Upper lobe of left lung (tissue), 6 donors: ENCODE data around the gene CCM2. TPM values are rescaled to one million over a fixed set of nuclear protein-coding genes. Genes with fewer than 3 reads are reported as not detected.

ENCODE experiments used
- ATAC-seq, 2 donors: fragments of 200-7000 bp; cut with Tn5 transposase; one replicate each; pipeline ENCODE4 v1.9.1; 2022; ENCODE audit warnings: mild to moderate bottlenecking in 2 of 2, moderate library complexity in 2 of 2; ENCODE audit not compliant: low FRiP score in 2 of 2
- DNase-seq, 2 donors: peaks; one replicate each; pipeline ENCODE4 v3.0.0-alpha.2; 2019 to 2020
- H3K27ac ChIP-seq, 4 donors: fragments of 200-600 bp; sonication (generic); one replicate each; pipeline ENCODE4 v1.5.1; 2016 to 2019
- H3K27me3 ChIP-seq, 4 donors: fragments of 200-600 bp; sonication (generic); one replicate each; pipeline ENCODE4 v1.5.1; 2017 to 2019
- H3K36me3 ChIP-seq, 4 donors: fragments of 200-600 bp; sonication (generic); one replicate each; pipeline ENCODE4 v1.5.1; 2016 to 2019
- H3K4me1 ChIP-seq, 4 donors: fragments of 200-600 bp; sonication (generic); one replicate each; pipeline ENCODE4 v1.5.1; 2018 to 2019
- H3K4me3 ChIP-seq, 4 donors: fragments of 200-600 bp; sonication (generic); one replicate each; pipeline ENCODE4 v1.5.1; 2017 to 2019; ENCODE audit warnings: mild to moderate bottlenecking in 2 of 4, moderate library complexity in 1 of 4
- H3K9me3 ChIP-seq, 4 donors: fragments of 200-600 bp; sonication (generic); one replicate each; pipeline ENCODE4 v1.5.1; 2018 to 2019
- CTCF ChIP-seq, 6 experiments: fragments of 450-650 bp in 4 of 6; fragments of 200-600 bp in 2 of 6; sonication (generic) in 2 of 6; IDR thresholded peaks; one replicate each; pipeline ENCODE4 v1.5.1; 2016 to 2019; ENCODE audit warnings: antibody characterized with exemption in 6 of 6
- EP300 ChIP-seq, 4 donors: sonication (generic); formaldehyde crosslinking; IDR thresholded peaks; one replicate each; pipeline ENCODE4 v1.5.1; 2017; ENCODE audit warnings: antibody characterized with exemption in 4 of 4, control low read depth in 2 of 4
- POLR2A ChIP-seq, 4 donors: fragments of 450-650 bp; IDR thresholded peaks; one replicate each; pipeline ENCODE4 v1.5.1; 2016 to 2017; ENCODE audit warnings: antibody characterized with exemption in 4 of 4, mild to moderate bottlenecking in 2 of 4
- POLR2AphosphoS5 ChIP-seq, 2 donors: sonication (generic); formaldehyde crosslinking; IDR thresholded peaks; one replicate each; pipeline ENCODE4 v1.5.1; 2017; ENCODE audit warnings: antibody characterized with exemption in 2 of 2
- WGBS, 2 donors: methylation state at CpG; one replicate each; pipeline ENCODE4 v1.1.5; 2017 to 2018; 5-methylcytosine and 5-hydroxymethylcytosine counted together
- total RNA-seq, 6 donors: library from RNA; depleted of rRNA in 4 of 6; stranded (reverse); fragments of >200 nt in 4 of 6; gene quantifications; one replicate each; pipeline versions ENCODE4 v1.1.0 to v1.2.1, GENCODE V29; 2016 to 2021
- donor health status: DM: no; HTN: no; CAD: no; lungs with moderate emphysema.
- donor health status: DM: no; HTN: yes; CAD: no; lungs with severe emphysema.

Gene CCM2
- total RNA-seq, 6 donors from 2014 or later: 30.9 to 63.9 (median 46.8) TPM

- 88 to 96% methylated on average over 11 to 19 of the region's 24 CpGs for WGBS, 2 donors
- DNase-seq: no peak
- H3K9me3 ChIP-seq: no peaks in the 10 kb centered on the region
- peaks cover 0 to 6% (median 3%) of the 10 kb centered on the region in 4 donors for H3K36me3 ChIP-seq
- no peak overlapping the region for H3K27ac ChIP-seq
- peaks cover 5 to 12% (median 11%) of the 10 kb centered on the region in 4 donors for H3K4me1 ChIP-seq
- no peak for TF ChIP-seq EP300 (IDR thresholded peaks at IDR 0.05)
- no peak for TF ChIP-seq POLR2AphosphoS5 (IDR thresholded peaks at IDR 0.05)
- no peak for TF ChIP-seq CTCF (IDR thresholded peaks at IDR 0.05)
- TF ChIP-seq POLR2A (IDR thresholded peaks at IDR 0.05): no peak
- H3K4me3 ChIP-seq: peak overlapping the region in 1 of 4 donors; percentile 44
- H3K27me3 ChIP-seq: peaks cover 0 to 3% (median 0%) of the 10 kb centered on the region in 4 donors
- no peak for ATAC-seq
These were observed 36.4 kb upstream of the CCM2 start for GRCh38 chr7:44963364-44964290.

GRCh38 chr7:44964384-44964830 lies 35.6 kb upstream of the CCM2 start:
- WGBS, 2 donors: 88 to 97% methylated on average over 4 to 7 of the region's 7 CpGs
- Histone ChIP-seq H3K36me3 (peaks cover 0 to 6% (median 3%) of the 10 kb centered on the region in 4 donors), H3K9me3 (no peaks in the 10 kb centered on the region), H3K4me3 (no peak overlapping the region), H3K4me1 (peaks cover 5 to 12% (median 11%) of the 10 kb centered on the region in 4 donors), H3K27ac (no peak overlapping the region), H3K27me3 (peaks cover 0 to 3% (median 0%) of the 10 kb centered on the region in 4 donors)
- DNase-seq (no peak), ATAC-seq (no peak)
- TF ChIP-seq POLR2A (IDR thresholded peaks at IDR 0.05) (no peak), POLR2AphosphoS5 (IDR thresholded peaks at IDR 0.05) (no peak), CTCF (IDR thresholded peaks at IDR 0.05) (no peak), EP300 (IDR thresholded peaks at IDR 0.05) (no peak)

GRCh38 chr7:44964831-44965440 lies 35.1 kb upstream of the CCM2 start:
- Histone ChIP-seq H3K27me3 (peaks cover 0 to 3% (median 0%) of the 10 kb centered on the region in 4 donors), H3K36me3 (peaks cover 0 to 6% (median 3%) of the 10 kb centered on the region in 4 donors), H3K27ac (no peak overlapping the region), H3K4me3 (no peak overlapping the region), H3K4me1 (peaks cover 5 to 12% (median 11%) of the 10 kb centered on the region in 4 donors), H3K9me3 (no peaks in the 10 kb centered on the region)
- no peak for TF ChIP-seq POLR2AphosphoS5 (IDR thresholded peaks at IDR 0.05)
- TF ChIP-seq CTCF (IDR thresholded peaks at IDR 0.05): no peak
- no peak for TF ChIP-seq POLR2A (IDR thresholded peaks at IDR 0.05)
- no peak for TF ChIP-seq EP300 (IDR thresholded peaks at IDR 0.05)
- DNase-seq (peak in 1 of 2 donors; percentile 79), ATAC-seq (no peak)
- WGBS, 2 donors: 94 to 100% methylated on average over 2 to 13 of the region's 13 CpGs

GRCh38 chr7:44965441-44965903 lies 34.5 kb upstream of the CCM2 start:
- 89 to 95% methylated on average over 5 to 16 of the region's 16 CpGs for WGBS, 2 donors

More at GRCh38 chr7:44965441-44965903, 34.5 kb upstream of the CCM2 start:
- Histone ChIP-seq H3K36me3 (peaks cover 0 to 6% (median 3%) of the 10 kb centered on the region in 4 donors), H3K4me1 (peaks cover 5 to 12% (median 11%) of the 10 kb centered on the region in 4 donors), H3K9me3 (no peaks in the 10 kb centered on the region), H3K4me3 (no peak overlapping the region), H3K27me3 (peaks cover 0 to 3% (median 0%) of the 10 kb centered on the region in 4 donors), H3K27ac (no peak overlapping the region)
- peak in 1 of 2 donors; percentile 75 for DNase-seq
- no peak for ATAC-seq
- TF ChIP-seq CTCF (IDR thresholded peaks at IDR 0.05) (no peak), EP300 (IDR thresholded peaks at IDR 0.05) (no peak), POLR2A (IDR thresholded peaks at IDR 0.05) (no peak), POLR2AphosphoS5 (IDR thresholded peaks at IDR 0.05) (no peak)
